Stimulated activated CD8-positive, alpha-beta memory T cell treated with anti-CD3 and anti-CD28 coated beads, Interleukin-7, amount 100 ng/mL, for 1 hour (primary cell): ENCODE data around the gene PSMB1.
"Not testable (repeated sequence)": the region's sequence is repeated elsewhere in the genome, so short reads cannot be mapped to it uniquely, and the experiment has no call there.

Source experiments
- DNase-seq, 2 donors: peaks; one replicate each; pipeline ENCODE4 v3.0.0-alpha.2; 2020; ENCODE audit warnings: low read depth in 2 of 2

Gene PSMB1

DNA sequence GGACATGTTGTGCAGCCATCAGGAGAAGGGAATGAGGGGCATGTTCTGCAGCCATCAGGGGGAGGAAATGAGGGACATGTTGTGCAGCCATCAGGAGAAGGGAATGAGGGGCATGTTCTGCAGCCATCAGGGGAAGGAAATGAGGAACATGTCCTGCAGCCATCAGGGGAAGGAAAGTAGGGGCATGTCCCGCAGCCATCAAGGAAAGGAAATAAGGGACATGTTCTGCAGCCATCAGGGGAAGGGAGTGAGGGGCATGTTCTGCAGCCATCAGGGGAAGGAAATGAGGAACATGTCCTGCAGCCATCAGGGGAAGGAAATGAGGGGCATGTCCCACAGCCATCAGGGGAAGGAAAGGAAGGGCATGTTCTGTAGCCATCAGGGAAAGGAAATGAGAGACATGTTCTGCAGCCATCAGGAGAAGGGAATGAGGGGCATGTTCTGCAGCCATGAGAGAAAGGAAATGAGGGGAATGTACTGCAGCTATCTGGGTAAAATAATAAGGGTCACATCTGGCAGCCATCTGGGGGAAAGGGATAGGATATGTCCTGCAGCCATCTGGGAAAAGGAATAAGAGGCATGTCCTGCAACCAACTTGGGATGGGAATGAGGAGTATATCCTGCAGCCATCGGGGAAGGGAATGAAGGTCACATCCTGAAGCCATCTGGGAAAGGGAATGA is 50.2 kb downstream of the PSMB1 start:
- DNase-seq: not testable (repeated sequence)

DNA sequence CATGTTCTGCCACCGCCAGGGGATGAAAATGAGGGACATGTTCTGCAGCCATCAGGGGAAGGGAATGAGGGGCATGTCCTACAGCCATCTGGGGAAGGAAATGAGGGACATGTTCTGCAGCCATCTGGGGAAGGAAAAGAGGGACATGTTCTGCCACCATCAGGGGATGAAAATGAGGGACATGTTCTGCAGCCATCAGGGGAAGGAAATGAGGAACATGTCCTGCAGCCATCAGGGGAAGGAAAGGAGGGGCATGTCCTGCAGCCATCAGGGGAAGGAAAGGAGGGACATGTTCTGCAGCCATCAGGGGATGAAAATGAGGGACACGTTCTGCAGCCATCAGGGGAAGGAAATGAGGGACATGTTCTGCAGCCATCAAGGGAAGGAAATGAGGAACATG is 50.8 kb downstream of the PSMB1 start:
- DNase-seq: not testable (repeated sequence)

DNA sequence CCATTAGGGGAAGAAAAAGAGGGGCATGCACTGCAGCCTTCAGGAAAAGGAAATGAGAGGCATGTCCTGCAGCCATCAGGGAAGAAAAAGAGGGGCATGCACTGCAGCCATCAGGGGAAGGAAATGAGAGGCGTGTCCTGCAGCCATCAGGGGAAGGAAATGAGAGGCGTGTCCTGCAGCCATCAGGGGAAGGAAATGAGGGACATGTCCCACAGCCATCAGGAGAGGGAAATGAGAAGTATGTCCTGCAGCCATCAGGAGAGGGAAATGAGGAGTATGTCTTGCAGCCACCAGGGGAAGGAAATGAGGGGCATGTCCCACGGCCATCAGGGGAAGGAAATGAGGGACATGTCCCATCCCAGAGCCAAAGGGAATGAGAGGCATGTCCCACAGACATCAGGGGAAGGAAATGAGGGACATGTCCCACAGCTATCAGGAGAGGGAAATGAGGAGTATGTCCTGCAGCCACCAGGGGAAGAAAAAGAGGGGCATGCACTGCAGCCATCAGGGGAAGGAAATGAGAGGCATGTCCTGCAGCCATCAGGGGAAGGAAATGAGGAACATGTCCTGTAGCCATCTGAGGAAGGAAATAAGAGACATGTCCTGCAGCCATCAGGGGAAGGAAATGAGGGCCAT is 52.0 kb downstream of the PSMB1 start:
- DNase-seq: no peak

DNA sequence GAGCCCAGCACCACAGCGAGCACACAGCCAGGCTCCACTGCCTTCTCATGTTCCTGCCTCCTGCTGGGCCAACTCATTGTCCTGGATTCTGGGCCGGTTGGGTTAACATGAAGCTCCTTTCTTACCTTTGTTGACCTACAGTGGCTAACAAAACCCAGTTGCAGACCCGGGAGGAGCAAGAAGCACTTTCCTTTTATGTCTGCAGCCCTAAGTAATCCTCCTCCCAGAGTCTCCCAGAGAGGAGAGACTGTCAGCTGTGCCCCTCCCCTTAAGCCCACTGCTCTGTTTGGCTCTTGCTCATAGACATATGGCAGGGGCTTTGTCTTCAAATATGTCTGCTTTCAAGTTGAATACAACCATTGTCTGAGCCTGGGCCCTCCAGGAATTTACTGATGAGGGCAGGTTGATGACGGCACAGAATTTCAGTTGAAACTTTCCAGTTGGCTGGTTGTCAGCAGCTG is 55.2 kb downstream of the PSMB1 start:
- DNase-seq: no peak

DNA sequence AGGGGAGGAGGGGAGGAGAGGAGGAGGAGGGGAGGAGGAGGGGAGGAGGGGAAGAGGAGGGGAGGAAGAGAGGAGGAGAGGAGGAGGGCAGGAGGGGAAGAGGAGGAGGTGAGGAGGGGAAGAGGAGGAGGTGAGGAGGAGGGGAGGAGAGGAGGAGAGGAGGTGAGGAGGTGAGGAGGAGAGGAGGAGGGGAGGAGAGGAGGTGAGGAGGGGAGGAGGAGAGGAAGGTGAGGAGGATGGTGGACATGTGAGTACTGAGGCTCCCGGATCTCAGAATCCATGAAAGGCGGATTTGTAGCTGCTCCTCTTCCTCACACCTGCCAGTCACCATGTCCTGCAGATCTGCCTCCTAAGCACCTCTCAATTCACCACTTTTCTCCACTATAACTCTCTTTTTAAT is 59.8 kb downstream of the PSMB1 start:
- no peak for DNase-seq

DNA sequence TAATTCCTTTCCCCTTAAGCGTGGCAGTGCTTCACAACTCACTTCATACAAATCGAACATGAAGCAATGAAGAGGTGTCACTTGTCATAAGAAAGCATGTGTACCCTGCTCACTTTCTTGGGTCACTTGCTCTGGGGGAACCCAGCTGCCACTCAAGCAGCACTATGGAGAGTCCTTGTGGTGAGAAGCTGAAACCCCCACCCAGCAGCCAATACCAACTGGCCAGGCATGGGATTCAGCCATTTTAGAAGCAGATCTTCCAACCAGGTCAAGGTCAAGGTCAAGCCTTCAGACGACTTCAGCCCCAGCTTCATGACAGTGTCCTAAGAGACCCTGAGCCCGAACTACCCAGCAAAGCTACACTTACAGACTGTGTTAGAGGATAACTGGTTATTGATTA is 62.8 kb downstream of the PSMB1 start:
- no peak for DNase-seq

DNA sequence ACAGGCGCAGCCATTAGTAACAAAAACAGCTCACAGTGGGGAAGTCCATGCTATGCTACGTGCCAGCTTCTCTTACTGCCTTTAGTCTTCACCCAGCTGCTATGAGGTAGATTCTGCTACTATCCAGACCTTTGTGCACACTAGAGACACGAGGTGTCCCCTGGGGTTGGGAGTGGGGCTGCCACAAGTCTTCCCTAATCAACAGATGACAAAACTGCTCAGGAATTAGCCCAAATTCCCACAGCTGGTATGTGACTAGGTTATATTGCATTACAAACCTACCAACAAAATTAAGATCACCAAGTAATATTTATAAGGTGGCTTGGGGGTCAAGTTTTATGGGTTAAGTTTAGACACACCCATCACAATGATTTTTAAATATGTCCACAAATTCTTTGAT is 63.3 kb downstream of the PSMB1 start:
- no peak for DNase-seq

DNA sequence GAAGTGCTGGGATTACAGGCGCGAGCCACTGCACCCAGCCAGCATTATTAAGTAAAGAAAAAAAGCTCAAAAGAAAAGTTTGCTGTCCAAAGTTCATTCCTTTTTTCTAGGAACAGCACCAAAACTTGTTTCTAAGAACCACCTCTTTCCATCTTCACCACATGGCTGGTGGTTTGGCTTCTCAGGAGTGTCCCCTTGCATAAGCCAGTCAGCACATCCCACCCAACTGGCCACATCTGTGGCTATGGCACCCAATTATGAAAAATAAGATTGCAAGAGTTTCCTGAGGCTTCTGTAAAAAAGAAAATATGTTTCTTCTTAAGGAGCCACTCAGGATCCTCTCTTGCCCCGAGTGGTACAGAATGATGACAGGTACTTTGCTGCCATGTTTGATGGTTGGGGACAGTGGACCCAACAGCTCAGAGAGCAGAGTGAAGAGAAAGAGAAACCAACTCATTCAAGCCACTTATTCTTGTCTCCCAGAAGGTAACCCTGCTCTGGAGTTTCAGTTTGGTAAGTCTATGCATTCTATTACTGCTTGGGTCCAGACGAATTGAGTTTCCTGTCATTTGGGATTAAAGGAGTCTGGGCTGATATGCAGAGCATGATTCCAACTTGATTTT is 65.3 kb downstream of the PSMB1 start:
- DNase-seq: no peak

DNA sequence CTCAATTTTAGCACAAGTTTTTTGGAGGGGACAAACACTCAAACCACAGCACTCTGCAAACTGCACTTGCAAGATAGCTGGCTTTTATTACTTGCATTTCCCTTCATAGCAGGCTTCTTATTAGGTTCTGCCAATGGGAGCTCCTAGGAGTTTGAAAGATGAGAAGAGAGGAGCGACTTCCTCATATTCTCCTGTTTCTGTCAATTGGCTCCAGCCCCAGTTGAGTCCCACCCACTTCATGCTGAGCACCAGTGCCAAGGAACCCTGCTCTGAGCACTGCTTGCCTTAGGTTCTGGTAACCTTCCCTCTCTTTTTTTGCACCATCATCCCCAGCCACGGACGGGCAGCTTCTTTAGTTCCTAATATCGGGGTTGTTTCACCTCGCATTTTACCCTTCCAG is 67.9 kb downstream of the PSMB1 start:
- DNase-seq: no peak
